ENCODE data around the gene LRRC74B.

LRRC74B gene

GRCh38 chr22:21025266-21025665 lies 20.5 kb upstream of the LRRC74B start:
- no peaks in the 10 kb centered on the region for H3K79me2 ChIP-seq (ENCODE audit: insufficient read depth, low read length)
- TF ChIP-seq, protein P1, sequence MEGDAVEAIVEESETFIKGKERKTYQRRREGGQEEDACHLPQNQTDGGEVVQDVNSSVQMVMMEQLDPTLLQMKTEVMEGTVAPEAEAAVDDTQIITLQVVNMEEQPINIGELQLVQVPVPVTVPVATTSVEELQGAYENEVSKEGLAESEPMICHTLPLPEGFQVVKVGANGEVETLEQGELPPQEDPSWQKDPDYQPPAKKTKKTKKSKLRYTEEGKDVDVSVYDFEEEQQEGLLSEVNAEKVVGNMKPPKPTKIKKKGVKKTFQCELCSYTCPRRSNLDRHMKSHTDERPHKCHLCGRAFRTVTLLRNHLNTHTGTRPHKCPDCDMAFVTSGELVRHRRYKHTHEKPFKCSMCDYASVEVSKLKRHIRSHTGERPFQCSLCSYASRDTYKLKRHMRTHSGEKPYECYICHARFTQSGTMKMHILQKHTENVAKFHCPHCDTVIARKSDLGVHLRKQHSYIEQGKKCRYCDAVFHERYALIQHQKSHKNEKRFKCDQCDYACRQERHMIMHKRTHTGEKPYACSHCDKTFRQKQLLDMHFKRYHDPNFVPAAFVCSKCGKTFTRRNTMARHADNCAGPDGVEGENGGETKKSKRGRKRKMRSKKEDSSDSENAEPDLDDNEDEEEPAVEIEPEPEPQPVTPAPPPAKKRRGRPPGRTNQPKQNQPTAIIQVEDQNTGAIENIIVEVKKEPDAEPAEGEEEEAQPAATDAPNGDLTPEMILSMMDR (conservative IDR thresholded peaks at IDR 0.05; ENCODE audit: low read length), result no peak
- no peak for TF ChIP-seq EZH2phosphoT487 (IDR thresholded peaks at IDR 0.05; ENCODE audit: borderline replicate concordance)
- peak overlapping the region; percentile 58 for H3K4me2 ChIP-seq (ENCODE audit: low read depth, low read length, poor library complexity, severe bottlenecking)

GRCh38 chr22:21025763-21026755 lies 19.7 kb upstream of the LRRC74B start:
- H4K20me1 ChIP-seq (ENCODE audit: insufficient read depth, low read length, poor library complexity, severe bottlenecking), result no peaks in the 10 kb centered on the region
- H3K9me2 ChIP-seq (replicated peaks; ENCODE audit: low read depth, low read length), result no peaks in the 10 kb centered on the region
- no peaks in the 10 kb centered on the region for H3K36me3 ChIP-seq (ENCODE audit: insufficient read depth, low read length)
- no peak for TF ChIP-seq EZH2phosphoT487 (IDR thresholded peaks at IDR 0.05; ENCODE audit: borderline replicate concordance)
- TF ChIP-seq, protein P1 (conservative IDR thresholded peaks at IDR 0.05; ENCODE audit: low read length), result no peak
- no peaks in the 10 kb centered on the region for H3K9me3 ChIP-seq (ENCODE audit: insufficient read depth, low read depth, low read length)
- peak overlapping the region; percentile 58 for H3K4me2 ChIP-seq (ENCODE audit: low read depth, low read length, poor library complexity, severe bottlenecking)
- no peaks in the 10 kb centered on the region for H3K79me2 ChIP-seq (ENCODE audit: insufficient read depth, low read length)
- no peaks in the 10 kb centered on the region for H3F3A ChIP-seq (ENCODE audit: low read depth)
- peak overlapping the region; percentile 42 for H3K4me3 ChIP-seq (ENCODE audit: low read length, poor library complexity, severe bottlenecking)
- H2AFZ ChIP-seq (ENCODE audit: low read length), result peak overlapping the region; percentile 83; the same call in 1 of the 2 replicates
- peak overlapping the region; percentile 74 for H3K9ac ChIP-seq (ENCODE audit: low read depth, low read length, poor library complexity, severe bottlenecking)
- H3K27me3 ChIP-seq (ENCODE audit: insufficient read depth, low read length, poor library complexity, severe bottlenecking), result no peaks in the 10 kb centered on the region
- peaks cover 10% of the 10 kb centered on the region for H3K4me1 ChIP-seq (ENCODE audit: insufficient read depth, low read length, poor library complexity, severe bottlenecking)

More at GRCh38 chr22:21025266-21025665, 20.5 kb upstream of the LRRC74B start:
- Histone ChIP-seq H3K36me3 (ENCODE audit: insufficient read depth, low read length) (no peaks in the 10 kb centered on the region), H3K9me2 (replicated peaks; ENCODE audit: low read depth, low read length) (no peaks in the 10 kb centered on the region), H3K9ac (ENCODE audit: low read depth, low read length, poor library complexity, severe bottlenecking) (peak overlapping the region; percentile 74), H3K9me3 (ENCODE audit: insufficient read depth, low read depth, low read length) (no peaks in the 10 kb centered on the region), H4K20me1 (ENCODE audit: insufficient read depth, low read length, poor library complexity, severe bottlenecking) (no peaks in the 10 kb centered on the region), H3F3A (ENCODE audit: low read depth) (no peaks in the 10 kb centered on the region), H3K4me3 (ENCODE audit: low read length, poor library complexity, severe bottlenecking) (peak overlapping the region; percentile 42), H3K4me1 (ENCODE audit: insufficient read depth, low read length, poor library complexity, severe bottlenecking) (peaks cover 10% of the 10 kb centered on the region), H3K27me3 (ENCODE audit: insufficient read depth, low read length, poor library complexity, severe bottlenecking) (no peaks in the 10 kb centered on the region), H2AFZ (ENCODE audit: low read length) (peak overlapping the region; percentile 83)

DNA sequence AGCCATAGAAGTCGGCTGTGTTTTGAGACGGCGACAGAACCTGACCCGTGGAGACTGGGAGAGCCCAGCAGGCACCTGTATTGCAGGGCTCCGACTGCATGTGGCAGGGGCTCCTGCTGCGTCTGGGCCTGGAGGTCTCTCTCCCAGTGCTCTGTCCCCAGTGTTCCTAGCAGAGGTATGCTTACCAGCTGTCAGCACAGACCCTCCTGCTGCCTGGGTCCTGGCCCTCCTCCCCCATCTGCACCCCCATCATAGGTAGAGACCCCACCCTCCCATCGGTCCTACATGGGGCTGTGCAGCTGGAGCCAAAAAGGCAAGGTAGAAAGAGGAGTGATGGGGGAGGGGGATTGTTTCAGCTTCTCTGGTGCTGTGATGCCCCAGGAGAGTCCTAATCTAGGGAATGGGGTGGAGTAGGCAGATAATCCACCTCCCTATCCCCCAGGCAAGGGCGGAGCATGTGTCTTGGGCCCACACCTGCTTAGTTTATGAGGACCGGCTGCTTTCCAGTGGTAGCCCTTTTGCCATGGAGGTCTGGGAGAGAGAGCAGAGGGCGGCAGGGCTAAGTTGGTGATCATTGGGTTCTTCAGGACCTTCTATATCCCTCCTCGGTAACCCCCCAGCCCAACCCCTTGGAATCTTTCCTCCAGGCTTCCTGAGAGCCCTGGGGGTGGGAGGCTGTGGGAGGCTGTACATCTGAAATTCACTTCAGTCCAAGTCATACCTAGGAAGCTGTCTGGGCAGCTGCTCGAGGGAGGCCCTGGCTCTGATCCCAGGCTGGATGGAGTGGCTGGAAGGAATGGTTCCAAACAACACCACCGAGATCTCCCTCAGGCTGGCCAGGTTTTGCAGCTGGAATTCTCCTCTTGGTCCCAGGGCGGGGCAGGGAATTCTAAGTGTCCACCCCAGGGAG lies 18.7 kb upstream of the LRRC74B start:
- TF ChIP-seq, protein P1 (conservative IDR thresholded peaks at IDR 0.05; ENCODE audit: low read length), result no peak
- no peak for TF ChIP-seq EZH2phosphoT487 (IDR thresholded peaks at IDR 0.05; ENCODE audit: borderline replicate concordance)
- Histone ChIP-seq H3K27me3 (ENCODE audit: insufficient read depth, low read length, poor library complexity, severe bottlenecking) (no peaks in the 10 kb centered on the region), H3K9me3 (ENCODE audit: insufficient read depth, low read depth, low read length) (no peaks in the 10 kb centered on the region), H3K4me2 (ENCODE audit: low read depth, low read length, poor library complexity, severe bottlenecking) (no peak overlapping the region), H3K4me3 (ENCODE audit: low read length, poor library complexity, severe bottlenecking) (no peak overlapping the region), H2AFZ (ENCODE audit: low read length) (no peak overlapping the region), H3K36me3 (ENCODE audit: insufficient read depth, low read length) (no peaks in the 10 kb centered on the region), H3F3A (ENCODE audit: low read depth) (no peaks in the 10 kb centered on the region), H3K9ac (ENCODE audit: low read depth, low read length, poor library complexity, severe bottlenecking) (no peak overlapping the region), H3K9me2 (replicated peaks; ENCODE audit: low read depth, low read length) (no peaks in the 10 kb centered on the region), H4K20me1 (ENCODE audit: insufficient read depth, low read length, poor library complexity, severe bottlenecking) (no peaks in the 10 kb centered on the region), H3K4me1 (ENCODE audit: insufficient read depth, low read length, poor library complexity, severe bottlenecking) (peaks cover 10% of the 10 kb centered on the region), H3K79me2 (ENCODE audit: insufficient read depth, low read length) (no peaks in the 10 kb centered on the region)
